Pancreas (tissue), 10 donors: ENCODE measurements around the gene TWSG1. TPM values are rescaled to one million over a fixed set of nuclear protein-coding genes. Genes with fewer than 3 reads are reported as not detected.

Experiments
- ATAC-seq, 4 donors: fragments of 200-7000 bp; cut with Tn5 transposase; one replicate each; pipeline versions ENCODE4 v1.8.0 to v1.9.1; 2020; ENCODE audit warnings: mild to moderate bottlenecking in 4 of 4, moderate library complexity in 4 of 4
- DNase-seq, 6 donors: peaks; one replicate each; pipeline ENCODE4 v3.0.0-alpha.2; 2020
- FAIRE-seq: peaks from 2 replicates; lab custom pipeline; 2012; peaks lifted over from hg19 to GRCh38; lab: Jason Lieb, UNC
- H3K27ac ChIP-seq, 4 donors: fragments of 200-600 bp; sonication (generic); 1 replicate in 3 of 4; 2 replicates in 1 of 4; pipeline versions ENCODE4 v1.5.0 to v1.8.0; 2020
- H3K27me3 ChIP-seq, 4 donors: fragments of 200-600 bp; one replicate each; pipeline ENCODE4 v1.8.0; 2021
- H3K36me3 ChIP-seq, 3 donors: fragments of 200-600 bp; sonication (generic) in 1 of 3; one replicate each; pipeline versions ENCODE4 v1.5.0 to v1.8.0; 2020 to 2021
- H3K4me1 ChIP-seq, 3 donors: fragments of 200-600 bp; one replicate each; pipeline ENCODE4 v1.8.0; 2021
- H3K4me3 ChIP-seq, 4 donors: fragments of 200-600 bp; sonication (generic) in 2 of 4; one replicate each; pipeline versions ENCODE4 v1.5.0 to v1.8.0; 2020 to 2021
- H3K9me3 ChIP-seq, 4 donors: fragments of 200-600 bp; one replicate each; pipeline ENCODE4 v1.8.0; 2021
- WGBS, 2 donors: extraction: QIAGEN DNeasy Blood & Tissue Kit; methylation state at CpG; one replicate each; pipeline ENCODE4 v1.1.7; 2013; 5-methylcytosine and 5-hydroxymethylcytosine counted together
- intact Hi-C, 3 donors: fragments of 100-400 bp; cut with DNase I; formaldehyde crosslinking; loops; one replicate each; pipeline versions ENCODE4 v1.11.1 to v1.14.2; 2022
- polyA plus RNA-seq, 2 donors: library from polyadenylated mRNA; stranded (reverse); fragments of 200-250 nt; gene quantifications; one replicate each; pipeline ENCODE4 v1.2.3, GENCODE V29; 2013
- total RNA-seq, 6 donors: library from RNA; stranded (reverse); fragmentation: NEBNext Ultra II Directional in 4 of 6; extraction: Animal tissue kit (Norgen Biotek cat#: 25700) in 4 of 6; gene quantifications; one replicate each; pipeline versions ENCODE4 v1.2.1 to v1.2.4, GENCODE V29; 2021 to 2023
- TF ChIP-seq, protein P1 (sequence below), 4 donors: fragments of 200-600 bp; sonication (generic) in 3 of 4; IDR thresholded peaks; one replicate each; pipeline versions ENCODE4 v1.5.0 to v1.8.0; 2021; ENCODE audit warnings: antibody characterized with exemption in 4 of 4
- donor health status: healthy with polysubstance abuse.
- donor health status: DM: no; HTN: no; CAD: no; lungs with moderate emphysema.
- donor health status: DM: no; HTN: no; CAD: no.
- donor health status: control.
- donor health status: control.
- donor health status: Bipolar disorder and iron deficiency.
- donor health status: DM: yes; HTN: yes; CAD: no.
- donor health status: DM: no; HTN: no; CAD: no.
- donor health status: DM: no; HTN: no; CAD: no.
- donor health status: DM: yes; HTN: yes; CAD: no.

Gene TWSG1
- total and polyA plus RNA-seq, 8 donors, result 2.5 to 13.7 (median 6.1) TPM

DNA sequence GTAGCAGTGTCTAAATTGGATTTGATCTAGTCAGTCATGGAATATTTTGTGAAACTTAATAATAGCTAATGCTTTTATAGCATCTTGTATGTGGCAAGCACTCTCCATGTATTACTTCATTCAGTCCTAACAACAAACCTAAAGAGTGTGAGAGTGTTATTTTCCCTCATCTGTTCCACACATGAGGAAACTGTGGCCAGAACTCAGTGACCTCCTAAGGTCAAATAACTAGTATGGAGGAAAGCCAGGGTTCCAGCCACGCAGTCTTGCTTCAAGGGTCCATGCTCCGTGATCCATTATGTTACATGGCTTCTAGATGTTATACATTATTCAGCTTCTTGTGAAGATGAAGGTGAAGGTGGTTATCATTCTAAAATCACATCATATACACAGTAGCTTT, 45.5 kb downstream of the TWSG1 start:
- no peak overlapping the region for H3K27ac ChIP-seq
- 85 to 91% methylated on average over 2 of the region's 2 CpGs for WGBS, 2 donors
- intact Hi-C loops, result no loop called here
- TF ChIP-seq, protein P1, sequence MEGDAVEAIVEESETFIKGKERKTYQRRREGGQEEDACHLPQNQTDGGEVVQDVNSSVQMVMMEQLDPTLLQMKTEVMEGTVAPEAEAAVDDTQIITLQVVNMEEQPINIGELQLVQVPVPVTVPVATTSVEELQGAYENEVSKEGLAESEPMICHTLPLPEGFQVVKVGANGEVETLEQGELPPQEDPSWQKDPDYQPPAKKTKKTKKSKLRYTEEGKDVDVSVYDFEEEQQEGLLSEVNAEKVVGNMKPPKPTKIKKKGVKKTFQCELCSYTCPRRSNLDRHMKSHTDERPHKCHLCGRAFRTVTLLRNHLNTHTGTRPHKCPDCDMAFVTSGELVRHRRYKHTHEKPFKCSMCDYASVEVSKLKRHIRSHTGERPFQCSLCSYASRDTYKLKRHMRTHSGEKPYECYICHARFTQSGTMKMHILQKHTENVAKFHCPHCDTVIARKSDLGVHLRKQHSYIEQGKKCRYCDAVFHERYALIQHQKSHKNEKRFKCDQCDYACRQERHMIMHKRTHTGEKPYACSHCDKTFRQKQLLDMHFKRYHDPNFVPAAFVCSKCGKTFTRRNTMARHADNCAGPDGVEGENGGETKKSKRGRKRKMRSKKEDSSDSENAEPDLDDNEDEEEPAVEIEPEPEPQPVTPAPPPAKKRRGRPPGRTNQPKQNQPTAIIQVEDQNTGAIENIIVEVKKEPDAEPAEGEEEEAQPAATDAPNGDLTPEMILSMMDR (IDR thresholded peaks at IDR 0.05), result no peak
- ATAC-seq (no peak), DNase-seq (no peak), FAIRE-seq (no peak)
- H3K4me3 ChIP-seq, result no peak overlapping the region
- no peaks in the 10 kb centered on the region for H3K36me3 ChIP-seq
- no peaks in the 10 kb centered on the region for H3K9me3 ChIP-seq
- no peaks in the 10 kb centered on the region for H3K27me3 ChIP-seq
- no peaks in the 10 kb centered on the region for H3K4me1 ChIP-seq

DNA sequence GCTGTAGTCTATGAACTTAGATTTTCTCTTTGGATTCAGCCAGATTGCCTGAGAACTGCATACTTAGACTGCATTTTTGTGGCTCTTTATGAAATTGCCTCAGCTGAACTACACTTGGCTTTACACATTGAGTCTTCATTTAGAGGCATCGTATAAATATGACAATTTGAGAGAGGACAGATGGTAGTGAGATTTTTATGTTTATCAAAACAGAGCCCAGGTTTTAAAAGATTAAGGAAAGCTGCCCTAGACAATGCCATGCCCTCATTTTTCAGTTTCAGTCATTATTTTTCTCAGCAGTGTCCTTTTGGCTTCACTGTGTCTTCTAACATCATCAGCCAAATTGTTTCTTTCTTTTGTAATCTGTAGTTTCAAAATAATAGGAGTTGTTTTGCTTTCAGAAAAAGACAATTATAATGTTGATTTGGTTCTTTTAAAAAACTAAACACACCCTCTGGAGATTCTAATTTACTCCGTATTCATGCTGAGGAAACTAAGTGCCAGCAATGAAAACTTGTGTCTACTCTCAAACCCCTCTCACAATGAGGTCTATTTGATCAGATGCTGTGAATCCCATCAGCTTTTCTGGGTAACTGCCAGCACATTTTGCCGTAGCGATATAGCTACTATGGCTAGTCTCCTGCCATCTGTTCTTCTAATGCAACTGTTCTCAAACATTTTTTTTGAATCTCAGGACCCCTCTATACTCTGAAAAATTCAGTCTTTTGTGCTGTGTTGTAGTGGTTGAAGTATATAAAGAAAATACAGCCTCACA, 46.2 kb downstream of the TWSG1 start:
- no peaks in the 10 kb centered on the region for H3K27me3 ChIP-seq
- peak in 2 of 4 donors; percentile 28 to 65 for ATAC-seq
- H3K36me3 ChIP-seq, result no peaks in the 10 kb centered on the region
- peak; percentile 70 for FAIRE-seq
- WGBS, 2 donors, result 31 to 34% methylated on average over 4 of the region's 4 CpGs
- no peak overlapping the region for H3K4me3 ChIP-seq
- intact Hi-C loops, result no loop called here
- peak in 2 of 6 donors; percentile 30 to 31 for DNase-seq
- H3K4me1 ChIP-seq, result no peaks in the 10 kb centered on the region
- H3K27ac ChIP-seq, result no peak overlapping the region
- TF ChIP-seq, protein P1 (IDR thresholded peaks at IDR 0.05), result no peak
- H3K9me3 ChIP-seq, result no peaks in the 10 kb centered on the region

DNA sequence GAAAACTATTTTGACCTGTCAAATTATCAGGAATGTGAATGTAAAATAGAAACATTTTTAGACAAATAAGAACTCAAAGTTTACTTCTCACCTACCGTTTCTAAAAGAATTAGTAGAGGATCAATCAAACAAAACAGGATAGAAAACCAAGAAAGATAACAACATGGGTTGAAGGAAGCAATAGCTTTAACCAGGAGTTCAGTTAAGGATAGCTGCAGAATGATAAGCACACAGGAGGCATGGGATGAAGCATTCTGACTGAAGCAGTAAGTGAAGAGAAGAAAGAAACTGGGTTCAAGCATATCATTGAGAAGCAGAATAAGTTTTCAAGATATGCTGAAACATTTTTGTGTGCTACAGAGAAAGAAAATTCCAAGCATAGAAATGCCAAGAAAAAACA, 52.3 kb downstream of the TWSG1 start:
- intact Hi-C loops, result no loop called here
- DNase-seq (no peak), FAIRE-seq (no peak), ATAC-seq (no peak)
- 46 to 47% methylated on average over 1 of the region's 1 CpG for WGBS, 2 donors
- Histone ChIP-seq H3K36me3 (no peaks in the 10 kb centered on the region), H3K4me3 (no peak overlapping the region), H3K9me3 (no peaks in the 10 kb centered on the region), H3K4me1 (no peaks in the 10 kb centered on the region), H3K27me3 (no peaks in the 10 kb centered on the region), H3K27ac (no peak overlapping the region)
- TF ChIP-seq, protein P1 (IDR thresholded peaks at IDR 0.05), result no peak

DNA sequence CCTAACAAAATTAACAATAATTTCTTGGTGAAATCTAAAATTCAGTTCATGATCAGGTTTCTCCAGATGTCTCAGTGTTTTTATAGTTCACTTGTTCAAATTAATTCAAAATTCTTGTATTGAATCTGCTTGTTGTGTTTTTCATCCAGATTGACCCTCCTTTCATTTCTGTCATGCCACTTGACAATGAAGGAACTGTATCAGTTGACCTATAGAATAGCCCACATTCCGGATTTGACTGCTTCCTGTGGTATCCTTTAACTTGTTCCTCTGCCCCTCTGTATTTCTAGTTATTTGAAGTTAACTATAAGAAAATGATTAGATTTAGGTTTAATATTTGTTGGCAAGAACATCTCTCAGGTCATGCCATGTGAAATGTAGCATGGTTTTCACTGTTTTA, 53.3 kb downstream of the TWSG1 start:
- no peaks in the 10 kb centered on the region for H3K9me3 ChIP-seq
- no peaks in the 10 kb centered on the region for H3K36me3 ChIP-seq
- no peaks in the 10 kb centered on the region for H3K27me3 ChIP-seq
- WGBS, 2 donors, result 89 to 93% methylated on average over 1 of the region's 1 CpG
- no peaks in the 10 kb centered on the region for H3K4me1 ChIP-seq
- TF ChIP-seq, protein P1 (IDR thresholded peaks at IDR 0.05), result no peak
- DNase-seq (no peak), FAIRE-seq (no peak), ATAC-seq (no peak)
- no peak overlapping the region for H3K27ac ChIP-seq
- intact Hi-C loops, result no loop called here
- no peak overlapping the region for H3K4me3 ChIP-seq

DNA sequence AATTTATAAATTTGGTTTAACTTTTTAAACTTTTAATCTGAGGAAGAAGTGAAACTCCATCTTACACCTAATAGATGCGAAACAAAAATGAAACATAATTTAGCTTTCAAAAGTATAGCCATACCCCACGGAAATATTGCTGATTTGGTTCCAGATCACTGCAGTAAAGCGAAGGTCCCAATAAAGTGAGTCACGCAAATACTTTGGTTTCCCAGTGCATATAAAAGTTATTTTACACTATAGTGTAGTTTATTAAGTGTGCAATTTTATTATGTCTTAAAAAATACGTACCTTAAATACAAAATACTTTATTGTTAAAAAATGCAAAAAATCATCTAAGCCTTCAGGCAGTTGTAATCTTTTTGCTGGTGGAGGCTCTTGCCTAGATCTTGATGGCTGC, 55.1 kb downstream of the TWSG1 start:
- no peak for ATAC-seq
- H3K4me3 ChIP-seq, result no peak overlapping the region
- no peak for FAIRE-seq
- TF ChIP-seq, protein P1 (IDR thresholded peaks at IDR 0.05), result no peak
- H3K27ac ChIP-seq, result no peak overlapping the region
- WGBS, 2 donors, result 94 to 96% methylated on average over 5 of the region's 5 CpGs
- no peak for DNase-seq
- H3K9me3 ChIP-seq, result no peaks in the 10 kb centered on the region
- intact Hi-C loops, result no loop called here
- H3K36me3 ChIP-seq, result no peaks in the 10 kb centered on the region
- no peaks in the 10 kb centered on the region for H3K27me3 ChIP-seq
- H3K4me1 ChIP-seq, result no peaks in the 10 kb centered on the region
